Ovary (tissue), 9 donors: ENCODE data around the gene MAG. TPM values are rescaled to one million over a fixed set of nuclear protein-coding genes. Genes with fewer than 3 reads are reported as not detected.

ENCODE experiments used
- DNase-seq, 5 donors: peaks; one replicate each; pipeline ENCODE4 v3.0.0-alpha.2; 2019 to 2020
- H3K27ac ChIP-seq, 2 donors: fragments of 200-600 bp; one replicate each; pipeline versions ENCODE4 v1.5.1 to v1.8.0; 2019 to 2022
- H3K27me3 ChIP-seq: fragments of 200-600 bp; one replicate; pipeline ENCODE4 v1.8.0; 2022
- H3K36me3 ChIP-seq: fragments of 200-600 bp; sonication (generic); one replicate; pipeline ENCODE4 v1.5.1; 2019
- H3K4me1 ChIP-seq: one replicate; pipeline ENCODE4 v1.8.1; 2013; ENCODE audit warnings: mild to moderate bottlenecking, moderate library complexity; ENCODE audit not compliant: insufficient read depth
- H3K4me3 ChIP-seq: fragments of 200-600 bp; sonication (generic); one replicate; pipeline ENCODE4 v1.5.1; 2017
- H3K9me3 ChIP-seq, 2 donors: fragments of 200-600 bp in 1 of 2; sonication (generic) in 1 of 2; one replicate each; pipeline versions ENCODE4 v1.5.1 to v1.8.1; 2013 to 2019; ENCODE audit warnings: mild to moderate bottlenecking in 1 of 2, moderate library complexity in 1 of 2
- CTCF ChIP-seq, 3 donors: fragments of 450-650 bp in 2 of 3; fragments of 200-600 bp in 1 of 3; IDR thresholded peaks; one replicate each; pipeline versions ENCODE4 v1.5.1 to v1.8.0; 2016 to 2022; ENCODE audit warnings: antibody characterized with exemption in 3 of 3, mild to moderate bottlenecking in 1 of 3
- EP300 ChIP-seq: sonication (generic); formaldehyde crosslinking; IDR thresholded peaks from one replicate; pipeline ENCODE4 v1.6.1; 2017; ENCODE audit warnings: antibody characterized with exemption
- POLR2A ChIP-seq: fragments of 450-650 bp; IDR thresholded peaks from one replicate; pipeline ENCODE4 v1.6.1; 2017; ENCODE audit warnings: antibody characterized with exemption, mild to moderate bottlenecking, moderate library complexity
- WGBS, 3 donors: extraction: QIAGEN DNeasy Blood & Tissue Kit in 1 of 3; methylation state at CpG; one replicate each; pipeline versions ENCODE4 v1.1.5 to v1.1.7; 2013 to 2017; 5-methylcytosine and 5-hydroxymethylcytosine counted together
- intact Hi-C, 4 donors: fragments of 100-400 bp; cut with DNase I; formaldehyde crosslinking; loops; one replicate each; pipeline versions ENCODE4 v1.11.0 to v1.15.1; 2022 to 2023
- polyA plus RNA-seq, 2 donors: library from polyadenylated mRNA; stranded (reverse); fragments of 200-250 nt in 1 of 2; fragments of 350-450 nt in 1 of 2; fragmentation: Illumina TruSeq in 1 of 2; extraction: RNeasy Lipid Tissue Mini Kit (QIAGEN cat#74804) in 1 of 2; gene quantifications; one replicate each; pipeline ENCODE4 v1.2.3, GENCODE V29; 2013 to 2014
- total RNA-seq, 7 donors: library from RNA; depleted of rRNA in 2 of 7; stranded (reverse); fragments of >200 nt in 2 of 7; fragmentation: NEBNext Ultra II Directional in 3 of 7; extraction: Animal tissue kit (Norgen Biotek cat#: 25700) in 3 of 7; gene quantifications; one replicate each; pipeline versions ENCODE4 v1.1.0 to v1.2.4, GENCODE V29; 2016 to 2023
- donor health status: DM: no; HTN: no; CAD: no; lungs with moderate emphysema.
- donor health status: DM: no; HTN: no; CAD: no.
- donor health status: Bipolar disorder and iron deficiency.
- donor health status: DM: yes; HTN: yes; CAD: no.
- donor health status: DM: no; HTN: no; CAD: no.
- donor health status: DM: yes; HTN: yes; CAD: no.

Gene MAG
- total and polyA plus RNA-seq, 9 donors: 1.1 to 146 (median 94.2) TPM

GRCh38 chr19:35351411-35352176 is 59.6 kb downstream of the MAG start:
- Histone ChIP-seq H3K27me3 (no peaks in the 10 kb centered on the region), H3K9me3 (no peaks in the 10 kb centered on the region), H3K36me3 (no peaks in the 10 kb centered on the region), H3K4me1 (peaks cover 3% of the 10 kb centered on the region), H3K27ac (no peak overlapping the region), H3K4me3 (no peak overlapping the region)
- DNase-seq: peak; percentile 12 to 39 (median 21)
- TF ChIP-seq POLR2A: no peak
- intact Hi-C loops: loop anchor here in 3 of 4 donors (5.0 to 10.0 kb wide), 3 partner anchors 79 to 146 kb away; partner anchors contain the start of gene KRTDAP (in 1 of the 3)
- WGBS, 3 donors: 88 to 92% (median 90%) methylated on average over 41 to 47 of the region's 47 CpGs

GRCh38 chr19:35352177-35352447 is 60.2 kb downstream of the MAG start:
- Histone ChIP-seq H3K27me3 (no peaks in the 10 kb centered on the region), H3K9me3 (no peaks in the 10 kb centered on the region), H3K27ac (no peak overlapping the region), H3K36me3 (no peaks in the 10 kb centered on the region), H3K4me1 (peaks cover 3% of the 10 kb centered on the region), H3K4me3 (no peak overlapping the region)
- peak in 2 of 5 donors; percentile 21 to 32 for DNase-seq
- TF ChIP-seq EP300 (no peak), POLR2A (no peak), CTCF (IDR thresholded peaks at IDR 0.05) (no peak)
- WGBS, 3 donors: 82 to 88% (median 87%) methylated on average over 18 of the region's 18 CpGs
- intact Hi-C loops: loop anchor here in 3 of 4 donors (5.0 to 10.0 kb wide), 3 partner anchors 80 to 145 kb away; partner anchors contain the start of gene KRTDAP (in 1 of the 3)

- no peaks in the 10 kb centered on the region for H3K27me3 ChIP-seq
- intact Hi-C loops: loop anchor here in 3 of 4 donors (5.0 to 10.0 kb wide), 3 partner anchors 80 to 145 kb away; partner anchors contain the start of gene KRTDAP (in 1 of the 3)
- no peak overlapping the region for H3K4me3 ChIP-seq
- peaks cover 3% of the 10 kb centered on the region for H3K4me1 ChIP-seq
- DNase-seq: peak; percentile 66 to 78 (median 75)
- 27 to 33% (median 30%) methylated on average over 32 of the region's 32 CpGs for WGBS, 3 donors
- no peak for TF ChIP-seq POLR2A
- TF ChIP-seq CTCF (IDR thresholded peaks at IDR 0.05): peak; percentile 52 to 78 (median 75)
- H3K9me3 ChIP-seq: no peaks in the 10 kb centered on the region
- H3K27ac ChIP-seq: no peak overlapping the region
- no peaks in the 10 kb centered on the region for H3K36me3 ChIP-seq
Observed at GRCh38 chr19:35352448-35353304, 60.7 kb downstream of the MAG start.

- H3K9me3 ChIP-seq: no peaks in the 10 kb centered on the region
- H3K27ac ChIP-seq: no peak overlapping the region
- TF ChIP-seq CTCF (IDR thresholded peaks at IDR 0.05): no peak
- no peak for TF ChIP-seq POLR2A
- peaks cover 3% of the 10 kb centered on the region for H3K4me1 ChIP-seq
- no peaks in the 10 kb centered on the region for H3K36me3 ChIP-seq
- 85 to 87% (median 86%) methylated on average over 9 of the region's 9 CpGs for WGBS, 3 donors
- no peak overlapping the region for H3K4me3 ChIP-seq
- DNase-seq: peak in 2 of 5 donors; percentile 5 to 8
- intact Hi-C loops: loop anchor here in 3 of 4 donors (5.0 to 10.0 kb wide), 3 partner anchors 81 to 144 kb away; partner anchors contain the start of gene KRTDAP (in 1 of the 3)
- no peaks in the 10 kb centered on the region for H3K27me3 ChIP-seq
Observed at GRCh38 chr19:35353635-35354034, 61.7 kb downstream of the MAG start.
